GM19043 (cell line): Measurements from ENCODE around the gene USP13.
"Not testable (repeated sequence)": the region's sequence is repeated elsewhere in the genome, so short reads cannot be mapped to it uniquely, and the experiment has no call there.

Experiments used
- ATAC-seq: cut with Tn5 transposase; IDR thresholded peaks from one replicate; pipeline ENCODE4 v1.9.1; 2021; ENCODE audit warnings: low read depth; ENCODE audit not compliant: unreplicated experiment

USP13 gene

GRCh38 chr3:179655236-179655635 lies 2.4 kb downstream of the USP13 start:
- ATAC-seq: no peak

- no peak for ATAC-seq
These were observed 5.8 kb downstream of the USP13 start for GRCh38 chr3:179658606-179659005.

- ATAC-seq: no peak
These were observed 8.0 kb downstream of the USP13 start for GRCh38 chr3:179660872-179661271.

GRCh38 chr3:179661777-179662176 lies 8.9 kb downstream of the USP13 start:
- no peak for ATAC-seq

- no peak for ATAC-seq
These were observed 10.3 kb downstream of the USP13 start for GRCh38 chr3:179663093-179663492.

GRCh38 chr3:179666030-179666429 lies 13.2 kb downstream of the USP13 start:
- no peak for ATAC-seq

- no peak for ATAC-seq
These were observed 13.7 kb downstream of the USP13 start for GRCh38 chr3:179666436-179667035.

- ATAC-seq: no peak
These were observed 15.6 kb downstream of the USP13 start for GRCh38 chr3:179668429-179668828.

- ATAC-seq: no peak
These were observed 17.5 kb downstream of the USP13 start for GRCh38 chr3:179670311-179670710.

GRCh38 chr3:179671309-179671708 lies 18.5 kb downstream of the USP13 start:
- no peak for ATAC-seq

GRCh38 chr3:179671747-179672242 lies 19.0 kb downstream of the USP13 start:
- ATAC-seq: no peak

- no peak for ATAC-seq
These were observed 20.1 kb downstream of the USP13 start for GRCh38 chr3:179672918-179673317.

GRCh38 chr3:179673523-179673922 lies 20.7 kb downstream of the USP13 start:
- no peak for ATAC-seq

- ATAC-seq: no peak
These were observed 23.2 kb downstream of the USP13 start for GRCh38 chr3:179676081-179676480.

- ATAC-seq: no peak
These were observed 25.0 kb downstream of the USP13 start for GRCh38 chr3:179677884-179678283.

- no peak for ATAC-seq
These were observed 28.8 kb downstream of the USP13 start for GRCh38 chr3:179681492-179682263.

GRCh38 chr3:179682426-179683080 lies 29.7 kb downstream of the USP13 start:
- no peak for ATAC-seq

- not testable (repeated sequence) for ATAC-seq
These were observed 30.4 kb downstream of the USP13 start for GRCh38 chr3:179683286-179683685.

GRCh38 chr3:179687967-179688535 lies 35.2 kb downstream of the USP13 start:
- no peak for ATAC-seq

GRCh38 chr3:179688850-179689249 lies 36.0 kb downstream of the USP13 start:
- no peak for ATAC-seq

GRCh38 chr3:179694731-179695130 lies 41.9 kb downstream of the USP13 start:
- ATAC-seq: no peak
